Natural killer cell (primary cell): Measurements from ENCODE around the gene GJC1. TPM values are rescaled to one million over a fixed set of nuclear protein-coding genes. Genes with fewer than 3 reads are reported as not detected.

ENCODE experiments used
- ATAC-seq, 3 donors: fragments of 150-1000 bp in 2 of 3; fragments of 200-7000 bp in 1 of 3; cut with Tn5 transposase; 1 replicate in 1 of 3; 2 replicates in 2 of 3; pipeline ENCODE4 v1.10.0; 2021; ENCODE audit warnings: mild to moderate bottlenecking in 2 of 3, moderate library complexity in 2 of 3
- DNase-seq, 2 donors: peaks; one replicate each; pipeline versions ENCODE4 v3.0.0 to v3.0.0-alpha.2; 2013 to 2021; ENCODE audit warnings: mixed read lengths in 1 of 2
- H3K27ac ChIP-seq: one replicate; pipeline ENCODE4 v1.5.1; 2013; ENCODE audit warnings: mild to moderate bottlenecking, low read length
- H3K27me3 ChIP-seq: one replicate; pipeline ENCODE4 v1.6.1; 2013; ENCODE audit warnings: low read length; ENCODE audit not compliant: control insufficient read depth, insufficient read depth
- H3K36me3 ChIP-seq: one replicate; pipeline ENCODE4 v1.6.1; 2013; ENCODE audit warnings: low read length; ENCODE audit not compliant: control insufficient read depth, insufficient read depth
- H3K4me1 ChIP-seq: one replicate; pipeline ENCODE4 v1.6.1; 2013; ENCODE audit warnings: low read length; ENCODE audit not compliant: control insufficient read depth, insufficient read depth
- H3K4me3 ChIP-seq: one replicate; pipeline ENCODE4 v1.5.1; 2013; ENCODE audit warnings: low read length
- H3K9me3 ChIP-seq: one replicate; pipeline ENCODE4 v1.6.1; 2013; ENCODE audit warnings: low read length; ENCODE audit not compliant: control insufficient read depth, insufficient read depth
- H3K27ac Mint-ChIP-seq, 2 donors: one replicate each; pipeline ENCODE4 v1.8.0; 2022; ENCODE audit warnings: mild to moderate bottlenecking in 2 of 2, mixed read lengths in 2 of 2, moderate library complexity in 1 of 2
- H3K27me3 Mint-ChIP-seq, 2 donors: one replicate each; pipeline ENCODE4 v1.8.0; 2022; ENCODE audit warnings: low read depth in 2 of 2, mixed read lengths in 2 of 2
- H3K36me3 Mint-ChIP-seq: one replicate; pipeline ENCODE4 v1.8.0; 2022; ENCODE audit warnings: mixed read lengths
- H3K4me1 Mint-ChIP-seq, 2 donors: one replicate each; pipeline ENCODE4 v1.8.0; 2022; ENCODE audit warnings: mixed read lengths in 2 of 2
- H3K4me3 Mint-ChIP-seq: one replicate; pipeline ENCODE4 v1.8.0; 2022; ENCODE audit warnings: mild to moderate bottlenecking, moderate library complexity, mixed read lengths
- H3K9me3 Mint-ChIP-seq, 2 donors: one replicate each; pipeline ENCODE4 v1.8.0; 2022; ENCODE audit warnings: mixed read lengths in 2 of 2
- whole genome bisulfite sequencing: methylation state at CpG from one replicate; pipeline ENCODE4 v1.1.7; 2013; ENCODE audit warnings: missing lambda C conversion rate; ENCODE audit not compliant: insufficient coverage; 5-methylcytosine and 5-hydroxymethylcytosine counted together
- intact Hi-C: fragments of 100-400 bp; cut with micrococcal nuclease; formaldehyde crosslinking; loops from one replicate; pipeline ENCODE4 v1.14.2; 2022
- total RNA-seq, 4 donors: library from RNA; stranded (reverse); fragments of 120-200 nt in 1 of 4; gene quantifications; one replicate each; pipeline versions ENCODE4 v1.2.3 to v1.2.4, GENCODE V29; 2013 to 2022
- TF ChIP-seq, protein P1 (sequence below): fragments of 200-600 bp; IDR thresholded peaks from one replicate; pipeline ENCODE4 v1.8.0; 2022; ENCODE audit warnings: antibody characterized with exemption

Gene GJC1
- total RNA-seq, 3 donors from 2014 or later (not counting 1 experiment from before 2014, with no cell fraction given): 0.16 TPM; not detected in 2

DNA sequence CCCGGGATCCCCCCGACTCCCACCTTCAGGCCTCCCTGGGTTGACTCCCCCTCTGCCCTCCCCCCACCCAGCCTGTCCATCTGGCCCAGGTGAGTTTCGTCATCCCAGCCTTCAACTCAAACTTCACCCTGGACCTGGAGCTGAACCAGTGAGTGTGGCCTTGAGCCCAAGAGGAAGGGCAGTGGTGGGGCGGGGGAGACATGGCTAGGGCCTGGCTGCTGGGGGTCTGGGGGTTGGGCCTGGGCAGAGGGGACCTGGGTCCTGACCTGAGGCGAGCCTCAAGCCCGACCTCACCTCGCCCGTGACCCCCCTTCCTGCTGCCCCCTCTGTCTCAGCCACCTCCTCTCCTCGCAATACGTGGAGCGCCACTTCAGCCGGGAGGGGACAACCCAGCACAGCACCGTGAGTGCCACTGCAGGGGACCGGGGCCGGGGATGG lies 60.4 kb downstream of the GJC1 start:
- DNase-seq: no peak
- Mint-ChIP-seq H3K4me1 (peaks cover 0 to under 1% of the 10 kb centered on the region in 2 donors), H3K27ac (no peak overlapping the region), H3K4me3 (no peak overlapping the region), H3K36me3 (no peaks in the 10 kb centered on the region), H3K9me3 (no peaks in the 10 kb centered on the region), H3K27me3 (no peaks in the 10 kb centered on the region)
- H3K4me1 ChIP-seq: peaks cover 12% of the 10 kb centered on the region
- H3K9me3 ChIP-seq: no peaks in the 10 kb centered on the region
- H3K36me3 ChIP-seq: no peaks in the 10 kb centered on the region
- H3K4me3 ChIP-seq: no peak overlapping the region
- TF ChIP-seq, protein P1, sequence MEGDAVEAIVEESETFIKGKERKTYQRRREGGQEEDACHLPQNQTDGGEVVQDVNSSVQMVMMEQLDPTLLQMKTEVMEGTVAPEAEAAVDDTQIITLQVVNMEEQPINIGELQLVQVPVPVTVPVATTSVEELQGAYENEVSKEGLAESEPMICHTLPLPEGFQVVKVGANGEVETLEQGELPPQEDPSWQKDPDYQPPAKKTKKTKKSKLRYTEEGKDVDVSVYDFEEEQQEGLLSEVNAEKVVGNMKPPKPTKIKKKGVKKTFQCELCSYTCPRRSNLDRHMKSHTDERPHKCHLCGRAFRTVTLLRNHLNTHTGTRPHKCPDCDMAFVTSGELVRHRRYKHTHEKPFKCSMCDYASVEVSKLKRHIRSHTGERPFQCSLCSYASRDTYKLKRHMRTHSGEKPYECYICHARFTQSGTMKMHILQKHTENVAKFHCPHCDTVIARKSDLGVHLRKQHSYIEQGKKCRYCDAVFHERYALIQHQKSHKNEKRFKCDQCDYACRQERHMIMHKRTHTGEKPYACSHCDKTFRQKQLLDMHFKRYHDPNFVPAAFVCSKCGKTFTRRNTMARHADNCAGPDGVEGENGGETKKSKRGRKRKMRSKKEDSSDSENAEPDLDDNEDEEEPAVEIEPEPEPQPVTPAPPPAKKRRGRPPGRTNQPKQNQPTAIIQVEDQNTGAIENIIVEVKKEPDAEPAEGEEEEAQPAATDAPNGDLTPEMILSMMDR: no peak
- intact Hi-C loops: no loop called here
- H3K27ac ChIP-seq: no peak overlapping the region
- 64% methylated on average over 11 of the region's 15 CpGs for WGBS
- ATAC-seq: no peak
- H3K27me3 ChIP-seq: no peaks in the 10 kb centered on the region

DNA sequence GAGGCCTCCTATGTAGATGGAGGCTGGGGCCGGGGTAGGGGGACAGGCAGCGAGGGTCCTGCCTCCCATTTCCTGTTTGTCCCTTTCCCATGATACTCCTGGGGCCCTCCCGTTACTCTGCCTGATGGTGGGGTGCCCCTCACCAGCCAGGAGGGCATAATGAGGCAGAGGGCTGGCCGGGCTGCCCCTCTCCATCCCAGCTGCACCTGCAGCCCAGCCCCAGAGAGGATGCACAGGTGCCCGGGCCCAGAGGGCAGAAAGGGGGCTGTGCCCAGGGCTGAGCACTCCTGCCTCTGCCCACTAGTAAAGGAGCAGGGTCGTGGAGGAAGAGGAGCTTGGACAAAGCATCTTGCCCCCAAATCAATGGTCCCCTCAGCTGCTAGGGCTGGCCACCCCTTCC lies 60.9 kb downstream of the GJC1 start:
- Mint-ChIP-seq H3K4me3 (no peak overlapping the region), H3K4me1 (no peaks in the 10 kb centered on the region), H3K27ac (no peak overlapping the region), H3K9me3 (no peaks in the 10 kb centered on the region), H3K36me3 (no peaks in the 10 kb centered on the region), H3K27me3 (no peaks in the 10 kb centered on the region)
- intact Hi-C loops: no loop called here
- TF ChIP-seq, protein P1: no peak
- no peak for ATAC-seq
- Histone ChIP-seq H3K4me3 (no peak overlapping the region), H3K27ac (no peak overlapping the region), H3K9me3 (no peaks in the 10 kb centered on the region), H3K27me3 (no peaks in the 10 kb centered on the region), H3K36me3 (no peaks in the 10 kb centered on the region), H3K4me1 (peaks cover 12% of the 10 kb centered on the region)
- DNase-seq: no peak
- WGBS: 67% methylated on average over 6 of the region's 6 CpGs

DNA sequence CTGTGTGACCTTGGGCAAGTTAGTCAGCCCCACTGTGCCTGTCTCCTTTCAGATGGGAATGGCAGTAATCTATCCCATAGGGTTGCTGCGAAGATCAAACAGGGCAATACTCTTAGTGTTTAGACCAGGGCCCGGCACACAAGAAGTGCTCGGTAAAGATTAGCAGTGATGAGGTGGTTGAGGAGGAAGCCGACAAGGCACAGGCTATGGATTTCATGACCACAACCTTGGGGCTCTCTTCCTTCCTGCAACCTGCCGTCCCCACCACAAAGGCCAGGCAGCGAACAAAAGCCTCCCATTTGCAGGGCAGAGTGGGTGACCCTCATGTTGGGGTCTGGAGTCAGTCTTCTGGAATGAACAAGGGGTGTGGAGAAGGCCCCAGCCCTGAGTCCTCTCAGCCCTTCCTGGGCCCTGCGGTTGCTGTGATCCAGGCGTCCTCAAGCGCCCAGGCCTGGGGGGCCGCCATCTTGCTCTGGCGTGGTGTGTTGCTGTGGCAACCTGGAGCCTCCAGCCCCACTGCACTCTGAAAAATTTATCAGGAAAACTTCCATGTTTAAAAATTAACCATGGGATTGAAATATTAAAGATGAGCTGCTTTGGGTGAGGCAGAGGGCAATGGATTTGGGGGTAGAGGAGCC lies 61.5 kb downstream of the GJC1 start:
- intact Hi-C loops: no loop called here
- no peaks in the 10 kb centered on the region for H3K27me3 ChIP-seq
- Mint-ChIP-seq H3K4me3 (no peak overlapping the region), H3K4me1 (no peaks in the 10 kb centered on the region), H3K9me3 (no peaks in the 10 kb centered on the region), H3K36me3 (no peaks in the 10 kb centered on the region), H3K27me3 (no peaks in the 10 kb centered on the region), H3K27ac (no peak overlapping the region)
- H3K36me3 ChIP-seq: no peaks in the 10 kb centered on the region
- no peak overlapping the region for H3K27ac ChIP-seq
- 31% methylated on average over 10 of the region's 11 CpGs for WGBS
- DNase-seq: no peak
- TF ChIP-seq, protein P1: no peak
- no peaks in the 10 kb centered on the region for H3K9me3 ChIP-seq
- no peak overlapping the region for H3K4me3 ChIP-seq
- peaks cover 12% of the 10 kb centered on the region for H3K4me1 ChIP-seq
- no peak for ATAC-seq

DNA sequence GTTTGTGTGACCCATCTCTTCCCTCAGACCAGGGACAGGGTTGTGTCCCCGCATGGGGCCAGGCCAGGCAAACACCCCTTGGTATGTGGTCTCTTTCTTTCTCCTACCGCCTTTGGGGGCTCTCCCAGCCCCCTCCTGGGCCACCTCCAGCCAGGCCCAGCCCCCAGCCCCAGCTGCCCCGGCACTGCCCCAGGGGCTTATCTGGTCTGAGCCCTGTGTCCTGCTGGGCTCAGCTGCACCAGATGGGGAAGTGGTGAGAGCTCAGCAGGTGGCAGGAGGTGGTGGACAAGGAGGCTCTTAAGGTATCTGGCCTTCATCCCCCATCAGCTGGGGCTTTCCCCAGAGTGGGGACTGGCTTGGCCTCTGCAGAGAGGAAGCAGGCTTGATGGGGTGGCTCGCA lies 62.6 kb downstream of the GJC1 start:
- H3K27ac Mint-ChIP-seq: no peak overlapping the region
- intact Hi-C loops: no loop called here
- ATAC-seq (no peak), DNase-seq (no peak)
- H3K4me1 Mint-ChIP-seq: no peaks in the 10 kb centered on the region
- TF ChIP-seq, protein P1: no peak
- WGBS: 12% methylated on average over 4 of the region's 4 CpGs
- no peaks in the 10 kb centered on the region for H3K9me3 Mint-ChIP-seq
- Histone ChIP-seq H3K27me3 (no peaks in the 10 kb centered on the region), H3K4me1 (peaks cover 12% of the 10 kb centered on the region), H3K4me3 (no peak overlapping the region), H3K9me3 (no peaks in the 10 kb centered on the region), H3K27ac (no peak overlapping the region), H3K36me3 (no peaks in the 10 kb centered on the region)
- no peaks in the 10 kb centered on the region for H3K36me3 Mint-ChIP-seq
- H3K27me3 Mint-ChIP-seq: peaks cover 0 to 2% of the 10 kb centered on the region in 2 donors
- no peak overlapping the region for H3K4me3 Mint-ChIP-seq
